NOMO-1 treated with dmso at 0.1 percent for 144 hours (cell line): Measurements from ENCODE around the gene MAPRE2.
"Not testable (repeated sequence)": the region's sequence is repeated elsewhere in the genome, so short reads cannot be mapped to it uniquely, and the experiment has no call there.

Experiments used
- DNase-seq: peaks from one replicate; lab custom pipeline; 2025; ENCODE audit not compliant: unreplicated experiment; lab: John Stamatoyannopoulos, UW

Gene MAPRE2

DNA sequence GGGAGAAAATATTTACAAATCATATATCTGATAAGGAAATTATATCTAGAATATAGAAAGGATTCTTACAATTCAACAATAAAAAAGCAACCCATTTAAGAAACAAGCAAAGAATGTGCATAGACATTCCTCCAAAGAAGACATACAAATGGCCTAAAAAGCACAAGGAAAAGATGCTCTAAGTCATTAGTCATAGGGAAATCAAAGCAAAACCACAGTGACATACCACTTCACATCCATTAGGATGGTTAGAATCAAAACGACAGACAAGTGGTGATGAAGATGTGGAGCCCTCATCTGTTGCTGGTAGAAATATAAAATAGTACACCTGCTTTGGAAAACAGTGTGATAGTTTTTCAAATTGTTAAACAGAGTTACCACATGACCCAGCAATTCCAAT, 48.2 kb downstream of the MAPRE2 start:
- no peak for DNase-seq

DNA sequence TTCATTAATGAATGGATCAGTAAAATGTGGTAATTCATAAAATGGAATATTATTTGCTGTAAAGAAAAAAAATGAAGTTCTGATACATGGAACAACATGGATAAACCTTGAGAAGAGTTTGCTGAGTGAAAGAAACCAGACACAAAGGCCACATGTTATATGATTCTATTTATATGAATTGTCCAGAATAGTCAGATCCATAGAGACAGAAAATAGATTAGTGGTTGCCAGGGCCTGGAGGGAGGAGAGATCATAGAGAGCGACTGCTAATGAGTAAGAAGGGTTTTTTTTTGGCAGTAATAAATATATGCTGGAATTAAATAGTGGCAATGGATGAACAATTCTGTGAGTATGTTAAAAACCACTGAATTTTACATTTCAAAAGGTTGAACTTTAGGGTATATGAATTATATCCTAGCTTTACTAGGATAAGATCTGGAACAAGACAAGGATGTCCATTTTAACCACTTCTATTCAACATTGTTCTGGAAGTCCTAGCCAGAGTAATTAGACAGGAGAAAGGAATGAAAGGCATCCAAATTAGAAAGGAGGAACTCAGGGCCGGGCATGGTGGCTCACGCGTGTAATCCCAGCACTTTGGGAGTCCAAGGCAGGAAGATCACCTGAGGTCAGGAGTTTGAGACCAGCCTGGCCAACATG, 48.8 kb downstream of the MAPRE2 start:
- no peak for DNase-seq

DNA sequence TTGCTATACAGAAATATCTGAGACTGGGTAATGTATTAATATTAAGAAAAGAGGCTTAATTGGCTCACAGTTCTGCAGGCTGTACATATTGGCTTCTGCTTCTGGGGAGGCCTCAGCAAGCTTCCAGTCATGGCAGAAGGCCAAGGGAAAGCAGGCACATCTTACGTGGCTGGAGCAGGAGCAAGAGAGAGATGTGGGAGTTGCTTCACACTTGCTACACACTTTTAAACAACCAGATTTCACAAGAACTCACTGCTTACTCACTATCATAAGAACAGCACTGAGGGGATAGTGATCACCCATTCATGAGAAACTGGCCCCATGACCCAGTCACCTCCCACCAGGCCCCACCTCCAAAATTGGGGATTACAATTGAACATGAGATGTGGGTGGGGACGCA, 50.6 kb downstream of the MAPRE2 start:
- DNase-seq: no peak

DNA sequence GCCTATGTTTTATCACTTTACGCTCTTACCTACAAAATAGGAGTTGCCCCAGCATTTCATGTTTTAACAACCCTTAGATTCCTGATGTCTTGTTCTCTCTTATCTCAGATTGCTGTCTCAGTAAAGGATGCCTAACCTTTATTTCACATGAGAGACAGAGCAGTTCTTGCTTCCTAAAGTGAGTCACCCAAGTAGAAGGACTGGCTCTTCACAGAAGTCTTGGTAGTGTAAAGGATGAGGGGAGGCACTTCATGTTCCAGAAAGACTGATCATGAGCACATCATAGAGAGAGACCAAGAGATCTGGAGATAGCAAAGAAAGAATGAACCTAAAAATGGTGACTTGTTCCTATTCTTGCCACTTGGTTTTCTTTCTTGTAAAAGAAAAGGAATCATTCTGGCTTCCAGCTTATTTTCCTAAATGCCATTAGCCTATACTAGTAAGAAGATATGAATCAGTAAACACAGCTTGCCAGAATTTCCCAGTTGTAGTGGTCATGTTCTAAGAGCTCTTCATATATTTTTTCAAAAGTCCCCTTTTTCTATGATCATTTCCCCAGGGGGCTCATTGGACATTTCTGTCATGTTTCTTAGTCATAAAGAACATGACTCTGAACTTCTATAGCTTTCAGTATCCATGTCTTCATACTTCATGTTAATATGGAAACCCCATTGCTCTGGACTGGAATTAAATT, 54.9 kb downstream of the MAPRE2 start:
- DNase-seq: no peak

DNA sequence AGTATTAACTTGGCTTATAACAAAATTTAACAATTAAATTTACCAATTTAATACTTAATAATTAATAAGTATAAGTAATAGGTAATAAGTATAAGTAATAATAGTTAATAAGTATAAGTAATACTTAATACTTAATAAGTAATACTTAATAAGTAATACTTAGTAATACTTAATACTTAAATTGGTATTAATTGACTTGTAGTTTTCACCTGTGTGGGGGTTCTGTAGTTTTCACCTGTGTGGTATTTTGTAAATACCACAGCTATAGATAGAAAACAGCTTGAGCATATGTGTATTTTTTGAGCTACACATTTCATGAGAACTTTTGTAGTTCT, 55.4 kb downstream of the MAPRE2 start:
- DNase-seq: no peak

DNA sequence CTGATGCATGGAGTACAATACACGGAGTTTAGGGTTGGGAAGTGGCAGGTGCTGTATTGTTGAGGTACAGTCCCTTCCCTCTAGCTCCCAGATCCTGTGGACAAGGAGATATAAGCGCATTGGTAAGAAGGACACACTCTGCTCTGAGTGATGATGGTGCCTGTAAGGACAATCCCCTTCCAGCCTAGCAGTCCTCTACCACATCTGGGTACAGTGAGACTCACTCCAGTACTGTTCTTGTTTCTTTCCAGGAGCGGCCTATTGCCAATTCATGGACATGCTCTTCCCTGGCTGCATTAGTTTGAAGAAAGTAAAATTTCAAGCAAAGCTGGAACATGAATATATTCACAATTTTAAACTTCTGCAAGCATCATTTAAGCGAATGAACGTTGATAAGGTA, 56.0 kb downstream of the MAPRE2 start:
- DNase-seq: no peak

DNA sequence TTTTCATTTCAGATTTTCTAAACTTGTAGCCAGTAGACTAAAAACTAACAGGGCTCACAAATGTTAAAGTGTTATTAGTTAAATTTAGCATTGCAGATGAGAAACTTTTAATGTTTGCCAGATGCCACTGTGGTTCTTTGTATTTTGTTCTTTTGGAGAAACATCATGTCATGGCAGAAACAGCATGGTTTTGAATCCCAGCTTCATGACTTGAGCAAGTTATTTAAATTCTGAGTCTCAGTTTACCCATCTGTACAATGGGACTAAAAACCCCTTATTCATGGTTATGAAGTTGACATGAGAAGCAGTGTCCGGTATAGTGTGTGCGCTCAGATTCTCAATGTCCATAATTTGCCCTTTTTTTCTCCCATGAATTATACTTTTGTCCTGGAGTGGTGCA, 56.5 kb downstream of the MAPRE2 start:
- no peak for DNase-seq

DNA sequence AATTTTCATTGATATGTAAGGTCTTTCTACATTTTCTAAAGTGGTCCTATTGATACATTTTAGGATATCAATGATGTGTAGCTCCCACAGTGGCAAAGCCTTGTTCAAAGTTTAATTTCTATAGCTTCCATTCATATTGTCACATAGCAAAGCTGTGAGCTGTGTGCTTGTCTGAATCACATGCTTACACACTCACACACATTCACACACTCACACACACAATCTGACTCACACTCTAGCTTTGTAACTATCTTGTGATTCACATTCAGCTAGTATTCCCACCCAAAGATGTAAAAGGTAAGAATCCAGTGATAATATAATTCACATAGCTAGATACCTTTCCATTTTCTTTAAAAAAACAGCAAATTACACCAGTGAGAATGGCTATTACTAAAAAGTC, 58.7 kb downstream of the MAPRE2 start:
- DNase-seq: no peak

DNA sequence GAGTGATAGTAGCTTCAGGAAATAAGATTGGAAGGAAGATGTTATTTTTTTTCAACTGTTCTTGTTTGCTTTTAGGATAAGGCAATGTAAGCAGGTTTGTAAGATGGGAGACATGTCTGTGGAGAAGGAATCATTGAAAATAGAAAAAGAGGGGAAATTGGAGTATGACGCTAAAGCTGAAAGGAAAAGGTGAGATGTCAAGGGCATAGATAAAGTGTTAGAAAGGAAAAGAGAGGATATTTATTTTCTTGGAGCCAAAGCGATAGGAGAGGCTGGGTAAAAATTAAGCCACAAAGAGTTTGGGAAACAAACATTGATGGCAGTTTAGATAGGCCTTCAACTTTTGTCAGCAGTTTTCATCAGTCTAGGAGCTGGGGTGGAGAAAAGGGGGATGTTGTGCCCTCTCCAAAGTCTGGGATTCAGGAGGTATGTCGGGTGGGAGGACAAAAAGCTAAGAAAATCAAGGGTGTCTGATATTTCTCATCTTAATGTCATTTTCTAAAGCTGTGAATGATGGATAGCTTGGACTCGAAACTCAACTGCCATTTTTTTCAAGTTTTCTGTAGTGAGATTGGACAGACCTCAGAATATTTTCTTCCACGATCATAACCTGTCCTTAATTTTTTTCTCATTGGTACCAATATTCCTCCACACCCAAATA, 63.3 kb downstream of the MAPRE2 start:
- no peak for DNase-seq

DNA sequence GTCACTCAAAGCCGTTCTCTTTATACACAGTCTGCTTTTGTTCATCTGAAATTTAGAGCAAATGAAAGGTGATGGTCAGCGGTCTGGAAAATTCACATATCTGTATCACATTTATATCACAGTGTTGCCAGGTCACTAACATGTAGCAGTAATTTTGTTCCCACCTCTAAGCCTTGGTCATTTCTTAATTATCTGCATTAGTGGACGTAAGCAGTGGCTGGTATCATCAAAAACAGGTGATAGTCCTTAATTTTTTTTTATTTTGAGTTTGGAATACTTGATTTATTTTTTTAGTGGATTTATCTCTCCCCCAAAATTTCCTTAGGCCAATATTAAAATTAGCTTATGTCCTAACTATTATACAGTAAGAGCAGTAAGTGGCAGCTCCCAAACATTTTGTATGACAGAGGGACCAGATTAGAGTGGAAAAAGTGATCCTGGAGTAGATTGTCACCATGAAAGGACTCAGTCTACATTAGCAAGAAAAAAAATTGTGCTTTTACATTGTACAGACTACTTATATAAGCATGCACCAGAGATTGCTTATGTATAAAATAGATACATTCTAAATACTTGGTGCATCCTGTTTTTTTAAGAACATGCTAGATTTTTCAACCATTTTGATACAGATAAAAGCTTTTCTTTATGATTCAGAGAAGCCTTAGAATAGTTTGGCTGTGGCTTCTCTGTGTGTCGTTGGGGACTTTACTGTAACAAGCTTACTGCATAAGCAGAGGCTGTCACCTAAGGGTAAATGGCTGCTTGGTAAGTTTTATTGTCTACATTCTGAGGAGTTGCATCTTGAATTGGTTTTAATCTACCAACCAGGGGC, 65.0 kb downstream of the MAPRE2 start:
- no peak for DNase-seq

DNA sequence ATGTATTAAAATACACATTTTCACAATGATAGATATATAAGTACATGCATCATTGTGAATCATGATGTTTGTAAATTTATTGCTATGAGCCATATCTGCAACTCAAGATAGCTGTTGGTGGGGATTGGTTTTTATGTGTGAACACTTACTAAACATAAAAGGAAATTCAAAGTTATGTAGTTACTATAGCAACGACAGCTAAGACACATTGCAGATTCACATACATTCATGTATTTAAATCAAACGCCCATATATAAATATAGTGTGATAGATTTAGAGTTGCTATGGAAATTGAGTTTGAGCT, 65.6 kb downstream of the MAPRE2 start:
- no peak for DNase-seq

DNA sequence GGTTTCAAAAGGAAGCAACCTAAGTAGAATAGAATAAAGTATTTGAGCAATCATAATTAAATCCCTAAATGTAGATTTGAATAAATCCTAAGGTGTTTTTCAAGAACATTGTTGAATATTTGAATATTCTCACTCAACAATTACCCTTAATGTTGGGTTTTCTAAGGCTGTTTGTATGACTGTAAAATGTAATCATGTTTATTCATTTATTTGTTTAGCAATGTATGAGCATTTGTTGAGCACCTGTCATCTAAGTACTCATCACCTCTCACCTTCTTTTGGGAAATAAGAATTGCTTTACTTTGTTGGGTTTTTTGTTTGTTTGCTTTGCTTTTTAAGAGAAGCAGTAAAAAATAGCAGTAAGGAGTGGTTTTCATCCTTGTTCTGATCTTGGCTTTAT, 66.0 kb downstream of the MAPRE2 start:
- DNase-seq: no peak

DNA sequence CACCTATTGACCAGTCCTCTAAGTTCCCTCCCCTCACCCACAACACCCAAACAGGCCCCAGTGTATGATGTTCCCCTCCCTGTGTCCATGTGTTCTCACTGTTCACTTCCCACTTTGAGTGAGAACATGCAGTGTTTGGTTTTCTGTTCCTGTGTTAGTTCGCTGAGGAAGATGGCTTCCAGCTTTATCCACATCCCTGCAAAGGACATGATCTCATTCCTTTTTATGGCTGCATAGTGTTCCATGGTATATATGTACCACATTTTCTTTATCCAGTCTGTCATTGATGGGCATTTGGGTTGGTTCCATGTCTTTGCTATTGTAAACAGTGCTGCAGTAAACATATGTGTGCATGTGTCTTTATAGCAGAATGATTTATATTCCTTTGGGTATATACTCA, 66.9 kb downstream of the MAPRE2 start:
- not testable (repeated sequence) for DNase-seq

DNA sequence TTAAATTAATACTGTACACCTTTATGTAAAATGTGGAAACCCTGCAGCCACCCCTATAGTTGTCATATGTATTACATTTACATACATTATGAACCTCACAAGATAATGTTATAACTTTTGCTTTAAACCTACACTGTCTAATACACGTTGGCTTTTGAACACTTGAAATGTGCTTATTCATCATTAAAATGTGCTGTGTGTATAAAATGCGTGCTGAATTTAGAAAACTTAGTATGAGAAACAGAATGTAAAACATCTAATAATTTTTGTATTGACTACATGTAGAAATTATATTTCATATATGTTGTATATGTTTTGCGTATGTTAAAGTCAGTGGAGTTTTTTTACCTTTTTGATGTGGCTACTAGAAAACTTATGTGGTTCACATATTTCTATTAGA, 68.8 kb downstream of the MAPRE2 start:
- DNase-seq: no peak

DNA sequence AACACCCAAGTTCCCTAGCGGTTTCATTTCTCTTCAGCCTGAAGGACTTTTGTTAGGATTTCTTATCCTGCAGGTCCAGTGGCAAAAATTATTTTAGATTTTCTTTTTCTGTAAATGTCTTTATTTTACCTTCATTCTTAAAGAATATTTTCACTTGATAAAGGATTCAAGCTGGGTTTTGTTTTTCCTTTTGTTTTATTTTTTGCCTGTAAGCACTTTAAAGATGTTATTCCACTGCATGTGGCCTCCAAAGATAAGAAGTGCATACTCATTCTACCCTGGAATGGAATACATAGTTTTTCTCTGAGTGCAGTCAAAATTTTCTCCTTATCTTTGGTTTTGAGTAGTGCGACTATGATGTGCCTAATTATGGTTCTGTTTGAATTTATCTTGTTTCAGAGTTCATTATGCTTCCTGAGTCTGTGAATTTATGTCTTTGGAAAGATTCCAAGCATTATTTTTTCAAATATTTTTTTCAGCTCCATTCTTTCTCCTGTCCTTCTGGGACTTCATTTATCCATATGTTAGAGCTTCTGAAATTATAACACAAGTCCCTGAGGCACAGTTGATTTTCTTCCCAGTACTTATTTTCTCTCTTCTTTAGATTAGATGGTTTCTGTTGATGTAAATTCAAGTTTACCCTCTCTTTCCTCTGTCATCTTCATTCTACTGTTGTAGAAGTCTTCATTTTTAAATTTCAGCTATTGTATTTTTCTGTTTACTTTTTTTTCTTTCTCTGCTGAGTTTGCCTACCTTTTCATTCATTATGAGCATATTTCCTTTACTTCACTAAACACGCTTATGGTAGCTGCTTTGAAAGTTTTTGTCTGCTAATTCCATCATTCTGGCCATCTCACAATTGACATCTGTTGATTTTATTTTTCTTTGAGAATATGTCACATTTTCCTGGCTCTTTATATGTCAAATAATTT, 69.6 kb downstream of the MAPRE2 start:
- no peak for DNase-seq

DNA sequence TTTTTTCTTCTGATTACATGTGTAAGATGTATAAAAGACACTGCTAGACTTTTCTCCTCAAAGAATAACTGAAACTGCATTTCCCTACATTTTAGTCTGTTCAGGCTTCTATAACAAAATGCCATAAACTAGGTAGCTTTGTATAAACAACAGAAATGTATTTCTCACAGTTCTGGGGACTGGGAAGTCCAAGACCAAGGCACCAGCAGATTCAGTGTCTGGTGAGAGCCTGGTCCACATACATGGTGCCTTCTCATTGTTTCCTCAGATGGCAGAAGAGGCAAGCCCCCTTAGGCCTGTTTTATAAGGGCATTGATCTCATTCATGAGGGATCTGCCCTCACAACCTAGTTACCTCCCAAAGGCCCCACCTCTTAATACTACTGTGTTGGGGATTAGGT, 71.5 kb downstream of the MAPRE2 start:
- no peak for DNase-seq

DNA sequence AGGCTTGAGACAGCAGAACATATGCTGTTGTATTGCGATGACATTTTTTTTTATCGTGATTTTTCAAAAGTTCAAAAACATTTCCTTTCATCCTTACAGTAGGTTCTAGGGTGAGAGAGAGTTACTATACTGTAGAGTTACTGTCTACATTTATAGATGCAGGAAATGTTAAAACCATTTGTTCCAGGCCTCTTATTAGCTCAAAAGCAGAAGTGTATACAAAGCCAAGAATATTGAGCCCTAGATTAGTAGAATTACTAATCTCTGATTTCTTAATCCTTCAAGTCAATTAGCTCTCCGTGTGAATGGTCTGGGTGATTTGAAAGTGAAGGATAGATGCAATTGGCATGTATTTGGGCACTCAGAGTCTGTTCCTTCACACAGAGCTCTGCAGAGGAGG, 73.1 kb downstream of the MAPRE2 start:
- no peak for DNase-seq

DNA sequence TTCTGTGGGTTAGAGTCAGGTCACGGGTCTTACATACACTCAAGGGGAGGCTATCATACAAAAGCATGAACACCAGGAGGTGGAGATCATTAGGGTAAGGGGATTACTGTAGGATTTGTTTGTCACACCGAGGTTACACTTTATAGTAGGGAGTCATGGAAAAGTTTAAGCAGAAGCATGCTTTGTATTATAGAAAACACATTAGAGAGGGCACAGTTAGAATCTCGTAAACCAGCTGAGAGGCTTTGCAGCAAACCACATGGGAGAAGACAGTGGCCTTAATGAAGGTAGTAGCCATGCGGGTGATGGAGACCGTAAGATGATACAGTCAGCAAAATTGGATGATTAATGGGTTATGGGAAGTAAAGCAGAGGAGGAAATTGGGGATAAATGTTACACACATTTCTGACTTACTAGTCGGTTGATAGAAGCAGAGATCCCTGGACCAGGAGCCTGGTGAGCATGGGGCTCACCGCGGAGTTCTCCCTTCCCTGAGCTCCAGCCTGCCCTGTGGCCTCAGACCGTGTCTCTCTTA, 75.6 kb downstream of the MAPRE2 start:
- no peak for DNase-seq

DNA sequence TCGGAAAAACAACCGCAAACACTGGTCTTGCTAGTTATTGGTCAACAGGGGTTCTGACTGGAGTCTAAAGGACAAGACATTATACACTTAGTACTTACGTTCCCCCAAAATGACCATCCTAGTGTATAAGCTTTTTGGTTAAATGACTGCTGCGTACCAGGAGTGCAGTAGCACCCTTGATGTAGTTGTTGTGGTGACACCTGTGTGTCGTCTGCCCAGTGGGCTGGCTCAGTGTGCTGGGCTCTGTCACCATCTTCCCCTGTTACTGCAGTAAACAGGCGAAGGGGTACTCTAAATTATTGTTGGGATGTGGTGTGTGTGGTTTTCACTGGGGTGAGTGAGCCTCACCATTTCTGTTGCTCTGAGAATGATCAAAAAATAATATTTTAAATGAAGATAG, 76.2 kb downstream of the MAPRE2 start:
- no peak for DNase-seq

DNA sequence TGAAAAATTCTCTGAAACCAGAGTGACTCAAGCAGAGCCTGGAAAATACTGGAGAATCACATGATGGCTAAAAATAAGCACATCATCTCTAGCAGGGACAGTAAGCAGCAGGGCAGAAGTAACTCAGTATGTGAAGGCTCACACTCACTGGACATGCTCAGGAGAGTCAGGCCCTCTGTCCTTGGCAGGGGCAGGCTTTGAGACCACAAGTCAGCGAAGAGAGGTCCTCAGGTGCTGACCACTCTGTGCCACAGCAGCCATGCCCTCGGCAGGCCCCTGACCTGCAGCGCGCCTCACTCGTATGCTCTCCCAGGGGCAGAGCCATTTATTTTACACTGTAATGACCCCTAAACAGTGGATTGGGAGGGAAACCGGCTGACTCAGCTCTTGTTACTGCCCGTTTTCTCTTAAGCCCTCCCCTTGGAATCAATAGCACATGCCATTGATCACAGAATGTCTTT, 76.8 kb downstream of the MAPRE2 start:
- DNase-seq: no peak

DNA sequence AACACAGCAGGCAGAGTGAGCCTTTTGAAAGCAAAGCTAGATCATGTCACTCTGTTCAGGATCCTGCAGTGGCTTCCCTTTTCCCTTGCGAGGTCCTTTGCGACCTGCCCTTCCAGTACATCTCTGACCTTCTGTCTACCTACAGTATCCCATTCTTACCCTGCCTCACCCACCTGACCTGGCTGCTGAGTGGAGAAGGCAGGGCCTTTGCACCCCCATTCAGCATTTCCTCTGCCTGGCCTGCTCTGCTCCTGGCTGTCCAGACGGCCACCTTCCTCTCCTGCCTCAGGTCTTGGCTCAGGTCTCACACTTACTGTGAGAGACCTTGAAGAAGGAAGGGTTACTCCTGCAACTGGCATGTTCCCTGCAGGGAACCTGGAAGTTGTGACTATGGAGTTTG, 77.4 kb downstream of the MAPRE2 start:
- no peak for DNase-seq
